ES-I3 (cell line): Measurements from ENCODE around the gene SLC16A7.
"Not testable (repeated sequence)": the region's sequence is repeated elsewhere in the genome, so short reads cannot be mapped to it uniquely, and the experiment has no call there.

Experiments
- H3K36me3 ChIP-seq: 2 replicates; pipeline ENCODE4 v1.6.1; 2013; ENCODE audit warnings: mild to moderate bottlenecking, low read length, control low read depth, moderate library complexity; ENCODE audit not compliant: insufficient read depth
- H3K4me1 ChIP-seq: 2 replicates; pipeline ENCODE4 v1.6.1; 2013; ENCODE audit warnings: mild to moderate bottlenecking, control low read depth, low read length; ENCODE audit not compliant: insufficient read depth
- H3K9ac ChIP-seq: 2 replicates; pipeline ENCODE4 v1.6.1; 2013; ENCODE audit warnings: low read depth, mild to moderate bottlenecking, low read length, moderate library complexity
- H3K9me3 ChIP-seq: 2 replicates; pipeline ENCODE4 v1.6.1; 2013; ENCODE audit warnings: mild to moderate bottlenecking, low read length, moderate library complexity; ENCODE audit not compliant: control insufficient read depth, insufficient read depth

SLC16A7 gene

DNA sequence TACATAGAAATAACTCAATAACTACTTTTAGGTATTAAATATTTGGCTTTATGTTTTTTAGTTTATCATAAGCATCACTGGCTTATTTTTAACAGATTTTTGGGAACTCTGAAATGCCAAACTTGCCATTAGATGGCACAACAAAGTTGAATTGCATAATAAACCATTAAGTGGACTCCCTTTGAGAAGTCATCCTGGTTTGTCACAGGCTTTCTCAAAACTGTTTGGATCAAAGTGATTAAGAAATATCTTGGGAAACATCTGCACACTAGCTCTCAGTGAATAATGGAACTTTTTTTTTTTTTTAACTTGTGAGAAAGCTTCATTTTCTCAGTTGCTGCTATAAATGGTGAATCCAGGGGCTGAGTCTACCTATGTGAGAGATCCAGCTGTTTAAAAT lies 4.3 kb downstream of the SLC16A7 start:
- no peak overlapping the region for H3K9ac ChIP-seq
- no peaks in the 10 kb centered on the region for H3K36me3 ChIP-seq
- no peaks in the 10 kb centered on the region; the same call in 1 of the 2 replicates for H3K9me3 ChIP-seq
- H3K4me1 ChIP-seq = 0 out of 2 replicates have a peak, but pooled peaks cover 3% of the 10 kb centered on the region

DNA sequence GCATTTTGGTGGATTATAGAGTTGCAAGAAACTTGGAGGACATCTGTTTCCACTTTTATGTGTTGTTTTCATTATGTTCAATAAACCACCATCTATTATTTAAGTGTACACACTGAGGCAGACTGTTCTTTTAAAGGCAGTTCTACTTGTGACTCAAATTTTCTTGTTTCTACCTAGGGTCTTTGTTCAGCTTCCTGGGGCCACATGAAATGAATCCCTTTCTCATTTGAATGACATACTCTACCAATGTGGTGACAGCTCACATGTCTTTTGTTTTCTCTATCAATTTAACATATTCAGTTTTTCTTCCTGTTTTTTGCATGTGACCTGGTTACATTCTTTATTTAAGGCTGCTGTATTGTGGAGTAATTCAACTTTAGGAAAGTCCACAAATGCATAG lies 7.9 kb downstream of the SLC16A7 start:
- no peaks in the 10 kb centered on the region for H3K36me3 ChIP-seq
- no peaks in the 10 kb centered on the region for H3K4me1 ChIP-seq
- no peak overlapping the region for H3K9ac ChIP-seq
- H3K9me3 ChIP-seq = no peaks in the 10 kb centered on the region; the same call in 1 of the 2 replicates

DNA sequence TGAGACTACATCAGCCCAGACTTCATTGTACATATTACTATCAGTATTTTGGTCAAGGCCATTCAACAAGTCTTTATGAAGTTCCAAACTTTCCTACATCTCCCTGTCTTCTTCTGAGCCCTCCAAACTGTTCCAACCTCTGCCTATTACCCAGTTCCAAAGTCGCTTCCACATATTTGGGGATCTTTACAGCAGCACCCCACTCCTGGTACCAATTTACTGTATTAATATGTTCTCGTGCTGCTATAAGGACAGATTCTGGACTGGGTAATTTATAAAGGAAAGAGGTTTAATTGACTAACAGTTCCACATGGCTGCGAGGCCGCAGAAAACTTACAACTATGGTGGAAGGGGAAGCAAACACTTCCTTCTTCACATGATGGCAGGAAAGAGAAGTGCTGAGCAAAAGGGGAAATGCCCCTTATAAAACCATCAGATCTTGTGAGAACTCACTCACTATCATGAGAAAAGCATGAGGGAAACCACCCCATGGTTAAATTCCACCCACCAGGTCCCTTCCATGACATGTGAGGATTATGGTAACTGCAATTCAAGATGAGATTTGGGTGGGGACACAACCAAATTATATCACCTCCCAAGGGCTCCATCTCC lies 17.1 kb downstream of the SLC16A7 start:
- H3K4me1 ChIP-seq, H3K36me3 ChIP-seq, H3K9ac ChIP-seq: not testable (repeated sequence)
- peaks cover 23% of the 10 kb centered on the region for H3K9me3 ChIP-seq

GRCh38 chr12:59615392-59616165 lies 19.8 kb downstream of the SLC16A7 start:
- H3K9me3 ChIP-seq = peaks cover 21% of the 10 kb centered on the region

GRCh38 chr12:59619461-59620240 lies 23.8 kb downstream of the SLC16A7 start:
- H3K4me1 ChIP-seq = no peaks in the 10 kb centered on the region

More at GRCh38 chr12:59615392-59616165, 19.8 kb downstream of the SLC16A7 start:
- Histone ChIP-seq H3K36me3 (no peaks in the 10 kb centered on the region), H3K4me1 (no peaks in the 10 kb centered on the region), H3K9ac (no peak overlapping the region)

DNA sequence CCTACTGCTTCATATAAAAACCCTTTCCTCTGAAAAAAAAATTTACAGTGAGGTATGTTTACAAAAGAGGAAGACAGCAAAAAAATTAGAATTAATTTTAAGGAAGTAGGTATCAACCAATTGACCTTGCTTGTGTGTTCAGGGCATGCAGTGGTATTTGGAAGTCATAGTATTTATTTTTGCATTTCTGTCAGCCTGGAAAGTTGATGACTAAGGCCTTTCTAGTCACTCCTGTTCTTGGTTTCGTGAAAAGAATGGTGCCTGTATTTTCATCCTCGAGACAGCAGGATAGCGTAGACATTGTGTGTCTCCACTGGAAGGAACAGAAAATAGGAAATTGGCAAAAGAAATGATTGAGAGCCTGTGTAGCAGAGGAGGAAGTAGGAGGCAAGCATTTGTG lies 24.5 kb downstream of the SLC16A7 start:
- H3K36me3 ChIP-seq = no peaks in the 10 kb centered on the region
- H3K9ac ChIP-seq = no peak overlapping the region
- H3K9me3 ChIP-seq = no peaks in the 10 kb centered on the region
- H3K4me1 ChIP-seq = no peaks in the 10 kb centered on the region

More at GRCh38 chr12:59619461-59620240, 23.8 kb downstream of the SLC16A7 start:
- Histone ChIP-seq H3K36me3 (no peaks in the 10 kb centered on the region), H3K9ac (no peak overlapping the region), H3K9me3 (no peaks in the 10 kb centered on the region)

- H3K9me3 ChIP-seq = no peaks in the 10 kb centered on the region
- no peaks in the 10 kb centered on the region for H3K4me1 ChIP-seq
These were observed 29.1 kb downstream of the SLC16A7 start for GRCh38 chr12:59624732-59625460.

DNA sequence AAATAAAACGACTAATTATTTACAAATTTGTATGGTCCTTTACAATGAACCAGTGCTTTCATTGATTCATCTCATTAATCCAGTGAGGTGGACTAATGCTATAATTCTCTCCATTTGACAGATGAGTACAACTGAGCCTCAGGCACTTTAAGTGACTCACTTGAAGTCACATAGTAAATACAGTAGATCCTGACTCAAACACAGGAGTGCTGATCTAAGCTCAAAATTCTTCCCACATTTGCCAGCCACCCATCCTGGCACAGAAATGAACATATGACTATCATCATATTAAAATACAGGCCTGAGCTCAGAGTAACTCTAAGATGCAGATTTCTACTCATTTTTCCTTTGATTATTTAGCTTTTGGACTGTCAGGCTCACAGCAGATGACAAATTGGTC lies 30.6 kb downstream of the SLC16A7 start:
- no peaks in the 10 kb centered on the region for H3K9me3 ChIP-seq
- H3K9ac ChIP-seq = no peak overlapping the region
- H3K36me3 ChIP-seq = no peaks in the 10 kb centered on the region
- no peaks in the 10 kb centered on the region for H3K4me1 ChIP-seq

More at GRCh38 chr12:59624732-59625460, 29.1 kb downstream of the SLC16A7 start:
- no peaks in the 10 kb centered on the region for H3K36me3 ChIP-seq
- H3K9ac ChIP-seq = no peak overlapping the region

DNA sequence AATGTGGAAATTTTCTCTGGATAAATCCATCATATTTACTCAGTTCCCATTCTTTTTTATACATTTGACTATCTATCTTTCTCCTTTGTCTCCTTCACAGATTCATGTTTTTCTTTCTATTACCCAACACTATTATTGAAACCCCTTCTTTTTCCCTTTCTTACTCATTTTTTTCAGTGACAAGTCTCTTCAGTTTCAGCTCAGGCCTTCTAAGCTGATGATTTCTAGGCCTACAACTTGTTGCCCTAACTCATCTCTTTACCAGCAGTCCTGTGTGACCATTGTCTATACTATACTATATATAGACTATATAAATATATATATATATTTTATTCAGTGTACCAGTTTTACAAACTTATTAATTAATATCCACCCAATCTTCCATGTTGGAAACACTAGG lies 31.8 kb downstream of the SLC16A7 start:
- Histone ChIP-seq H3K9ac (no peak overlapping the region), H3K36me3 (no peaks in the 10 kb centered on the region), H3K4me1 (no peaks in the 10 kb centered on the region), H3K9me3 (no peaks in the 10 kb centered on the region)

DNA sequence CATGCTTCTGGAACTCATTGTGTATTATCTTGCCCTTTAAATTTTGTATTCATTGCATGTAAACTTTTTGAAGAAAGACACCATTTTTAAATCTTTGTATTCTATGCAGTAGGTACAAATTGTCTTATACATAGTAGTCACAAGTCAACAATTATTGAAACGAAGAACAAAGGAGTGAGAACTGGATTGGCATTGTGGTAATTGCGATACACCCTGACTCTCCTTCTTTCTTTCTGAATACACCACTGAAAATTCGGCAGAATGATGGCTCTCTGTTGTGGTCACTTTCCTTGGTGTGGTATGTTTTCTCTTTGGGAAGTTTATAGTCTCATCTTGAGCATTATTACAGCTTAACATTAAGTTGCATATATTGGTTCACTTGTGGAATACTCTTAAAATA lies 34.1 kb downstream of the SLC16A7 start:
- no peak overlapping the region for H3K9ac ChIP-seq
- no peaks in the 10 kb centered on the region for H3K4me1 ChIP-seq
- no peaks in the 10 kb centered on the region for H3K36me3 ChIP-seq
- H3K9me3 ChIP-seq = no peaks in the 10 kb centered on the region

- H3K4me1 ChIP-seq = no peaks in the 10 kb centered on the region
- H3K9me3 ChIP-seq = no peaks in the 10 kb centered on the region
- H3K36me3 ChIP-seq = no peaks in the 10 kb centered on the region
- H3K9ac ChIP-seq = no peak overlapping the region
These were observed 36.6 kb downstream of the SLC16A7 start for GRCh38 chr12:59632408-59632807.

DNA sequence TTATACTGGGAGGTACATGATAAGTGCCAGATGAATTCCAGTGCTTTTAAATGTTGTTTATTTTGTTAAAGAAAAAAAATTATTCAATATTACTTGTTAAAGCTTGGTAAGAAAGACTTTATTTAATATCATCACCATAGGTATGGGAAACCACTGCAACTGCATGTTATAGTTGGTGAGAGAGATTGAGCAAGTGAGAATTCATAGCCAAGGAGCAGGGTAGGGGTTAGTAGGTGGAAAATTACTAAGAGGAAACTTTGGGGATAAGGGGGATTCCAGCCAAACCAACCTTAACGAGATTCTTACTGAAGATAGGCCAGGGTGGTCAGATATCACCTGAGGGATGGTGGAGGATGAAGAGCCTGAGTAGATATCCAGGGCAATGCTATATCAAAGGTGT lies 38.4 kb downstream of the SLC16A7 start:
- Histone ChIP-seq H3K36me3 (no peaks in the 10 kb centered on the region; the same call in 1 of the 2 replicates), H3K4me1 (no peaks in the 10 kb centered on the region), H3K9me3 (no peaks in the 10 kb centered on the region), H3K9ac (no peak overlapping the region)

- H3K36me3 ChIP-seq = no peaks in the 10 kb centered on the region; the same call in 1 of the 2 replicates
- H3K9me3 ChIP-seq = no peaks in the 10 kb centered on the region
- H3K4me1 ChIP-seq = peaks cover 6% of the 10 kb centered on the region; the same call in 1 of the 2 replicates
- H3K9ac ChIP-seq = no peak overlapping the region
These were observed 41.3 kb downstream of the SLC16A7 start for GRCh38 chr12:59636945-59637691.
